T1000 (cell line): ENCODE results near the gene TST.

Experiments
- DNase-seq: peaks from one replicate; lab custom pipeline; 2025; ENCODE audit warnings: mixed read lengths; lab: John Stamatoyannopoulos, UW

Gene TST

GRCh38 chr22:37053310-37054055 is 34.2 kb upstream of the TST start:
- DNase-seq = no peak

GRCh38 chr22:37052386-37053309 is 33.4 kb upstream of the TST start:
- no peak for DNase-seq

- DNase-seq = peak; percentile 55
These were observed 32.4 kb upstream of the TST start, which contains the start of gene KCTD17 for GRCh38 chr22:37051391-37052385. Gene KCTD17 (plus strand): TSS chr22:37051742. CDS start chr22:37051761, 19 bp downstream.

GRCh38 chr22:37050913-37051312 is 31.7 kb upstream of the TST start:
- DNase-seq = no peak

- DNase-seq = no peak
These were observed 30.0 kb upstream of the TST start for GRCh38 chr22:37049224-37049623.

GRCh38 chr22:37048133-37048532 is 28.9 kb upstream of the TST start:
- DNase-seq = no peak

GRCh38 chr22:37047006-37047405 is 27.8 kb upstream of the TST start:
- DNase-seq = no peak

- DNase-seq = no peak
These were observed 27.3 kb upstream of the TST start for GRCh38 chr22:37046589-37046988.

- no peak for DNase-seq
These were observed 26.7 kb upstream of the TST start for GRCh38 chr22:37045958-37046357.

- no peak for DNase-seq
These were observed 25.7 kb upstream of the TST start for GRCh38 chr22:37044634-37045625.

GRCh38 chr22:37043828-37044538 is 24.7 kb upstream of the TST start:
- DNase-seq = no peak

- no peak for DNase-seq
These were observed 24.1 kb upstream of the TST start for GRCh38 chr22:37043209-37043827.

GRCh38 chr22:37039466-37039865 is 20.2 kb upstream of the TST start:
- no peak for DNase-seq

- DNase-seq = no peak
These were observed 18.4 kb upstream of the TST start for GRCh38 chr22:37037669-37038068.

GRCh38 chr22:37036655-37037377 is 17.6 kb upstream of the TST start:
- no peak for DNase-seq

- no peak for DNase-seq
These were observed 14.6 kb upstream of the TST start for GRCh38 chr22:37033605-37034430.

- no peak for DNase-seq
These were observed 13.6 kb upstream of the TST start for GRCh38 chr22:37032535-37033460.
